HCT116 (cell line): ENCODE results near the gene SLC19A3. TPM values are rescaled to one million over a fixed set of nuclear protein-coding genes. Genes with fewer than 3 reads are reported as not detected.

ENCODE experiments used
- ATAC-seq: fragments of 200-7000 bp; cut with Tn5 transposase; 2 replicates; pipeline ENCODE4 v1.9.1; 2020; ENCODE audit warnings: mild to moderate bottlenecking, moderate library complexity
- BruUV-seq: library from RNA; stranded (reverse); fragments of 400-500 nt; replicated peaks from 2 replicates; lab custom pipeline; 2021; lab: Mats Ljungman, UMichigan
- CTCF ChIA-PET: fragments of 300-600 bp; sonication (Branson Sonifier 250); formaldehyde crosslinking; loops from one replicate; lab custom pipeline; 2021; ENCODE audit warnings: antibody characterized with exemption; lab: Charles Lee
- POLR2A ChIA-PET: fragments of 300-600, 350-600 bp; sonication (Branson Sonifier 250); formaldehyde crosslinking; loops from one replicate; lab custom pipeline; 2021; ENCODE audit warnings: antibody characterized with exemption; lab: Charles Lee
- RAD21 ChIA-PET, 2 experiments: fragments of 300-600 bp; sonication (Branson Sonifier 250); formaldehyde crosslinking; loops; one replicate each; lab custom pipeline; 2023; ENCODE audit warnings: low total read pairs in 2 of 2; ENCODE audit not compliant: uncharacterized antibody in 2 of 2, unreplicated experiment in 2 of 2, low non-redundant PET in 1 of 2; lab: Charles Lee
- DNase-seq: peaks from one replicate; pipeline ENCODE4 v3.0.0-alpha.2; 2010; ENCODE audit warnings: low read depth, low spot score
- H2AFZ ChIP-seq: fragments of 200-600 bp; shearing (Covaris generic), sonication (generic); 2 replicates; pipeline ENCODE4 v1.6.1; 2017; ENCODE audit warnings: low read depth, mixed run types, mixed read lengths, antibody characterized with exemption, low read length; ENCODE audit not compliant: poor library complexity, severe bottlenecking
- H3K27ac ChIP-seq: 2 replicates; pipeline ENCODE4 v1.5.1; 2012; ENCODE audit warnings: low read depth, low read length
- H3K27me3 ChIP-seq: fragments of 200-600 bp; sonication (generic); 2 replicates; pipeline ENCODE4 v1.6.1; 2016; ENCODE audit warnings: mixed run types, low read length, mixed read lengths; ENCODE audit not compliant: insufficient read depth
- H3K36me3 ChIP-seq, 2 experiments: fragments of 200-500 bp in 1 of 2; fragments of 200-600 bp in 1 of 2; sonication (Bioruptor generic) in 1 of 2; sonication (generic) in 1 of 2; 2 replicates each; pipeline versions ENCODE4 v1.5.1 to v1.6.1; 2014 to 2016; ENCODE audit warnings: low read length in 2 of 2, inconsistent platforms in 1 of 2, mixed read lengths in 1 of 2, mixed run types in 1 of 2; ENCODE audit not compliant: insufficient read depth in 2 of 2, control insufficient read depth in 1 of 2
- H3K4me1 ChIP-seq, 2 experiments: fragments of 200-600 bp in 1 of 2; sonication (generic) in 1 of 2; 2 replicates each; pipeline versions ENCODE4 v1.5.1 to v1.6.1; 2012 to 2017; ENCODE audit warnings: low read length in 2 of 2, inconsistent platforms in 1 of 2, mild to moderate bottlenecking in 1 of 2, mixed read lengths in 1 of 2, mixed run types in 1 of 2, moderate library complexity in 1 of 2; ENCODE audit not compliant: insufficient read depth in 2 of 2, control insufficient read depth in 1 of 2
- H3K4me2 ChIP-seq: fragments of 200-600 bp; sonication (generic); 2 replicates; pipeline ENCODE4 v1.6.1; 2017; ENCODE audit warnings: mixed run types, low read length, mixed read lengths
- H3K4me3 ChIP-seq, 2 experiments: fragments of 200-600 bp in 1 of 2; sonication (generic) in 1 of 2; replicated peaks in 1 of 2; 2 replicates each; pipeline ENCODE4 v1.5.1; 2011 to 2016; ENCODE audit warnings: low read length in 2 of 2, control low read depth in 1 of 2, low read depth in 1 of 2, mild to moderate bottlenecking in 1 of 2, mixed read lengths in 1 of 2, mixed run types in 1 of 2
- H3K79me2 ChIP-seq: fragments of 200-600 bp; sonication (generic); 2 replicates; pipeline ENCODE4 v1.6.1; 2017; ENCODE audit warnings: mild to moderate bottlenecking, mixed run types, low read length, moderate library complexity, mixed read lengths; ENCODE audit not compliant: insufficient read depth
- H3K9ac ChIP-seq: fragments of 200-600 bp; sonication (generic); 2 replicates; pipeline ENCODE4 v1.6.1; 2016; ENCODE audit warnings: low read length, mixed read lengths
- H3K9me2 ChIP-seq: fragments of 200-600 bp; sonication (generic), shearing (Covaris generic); 2 replicates; pipeline ENCODE4 v1.6.1; 2017; ENCODE audit warnings: mixed run types, mild to moderate bottlenecking, moderate library complexity; ENCODE audit not compliant: insufficient read depth
- H3K9me3 ChIP-seq, 2 experiments: fragments of 200-500 bp in 1 of 2; fragments of 200-600 bp in 1 of 2; sonication (Bioruptor generic) in 1 of 2; sonication (generic) in 1 of 2; 2 replicates each; pipeline ENCODE4 v1.6.1; 2014 to 2017; ENCODE audit warnings: low read length in 2 of 2, mixed read lengths in 2 of 2, inconsistent platforms in 1 of 2, low read depth in 1 of 2, mild to moderate bottlenecking in 1 of 2, mixed run types in 1 of 2, moderate library complexity in 1 of 2; ENCODE audit not compliant: control insufficient read depth in 1 of 2, insufficient read depth in 1 of 2
- H4K20me1 ChIP-seq: fragments of 200-600 bp; sonication (generic), shearing (Covaris generic); 2 replicates; pipeline ENCODE4 v1.6.1; 2017; ENCODE audit warnings: mixed run types, mild to moderate bottlenecking, moderate library complexity; ENCODE audit not compliant: insufficient read depth
- POLR2AphosphoS5 ChIP-seq: IDR thresholded peaks from 2 replicates; pipeline ENCODE4 v1.6.1; 2011; ENCODE audit warnings: mild to moderate bottlenecking, low read depth, low read length, moderate library complexity
- RAD21 ChIP-seq: IDR thresholded peaks from 2 replicates; pipeline ENCODE4 v1.6.1; 2012; ENCODE audit warnings: low read depth, mild to moderate bottlenecking
- SP1 ChIP-seq: IDR thresholded peaks from 2 replicates; pipeline ENCODE4 v1.6.1; 2012; ENCODE audit warnings: low read depth
- TCF7L2 ChIP-seq: IDR thresholded peaks from 2 replicates; pipeline ENCODE4 v1.7.0; 2011; ENCODE audit warnings: borderline replicate concordance, inconsistent platforms; ENCODE audit not compliant: insufficient read depth, insufficient read length; ENCODE audit errors: extremely low read depth
- ZFX ChIP-seq: fragments of 450-650 bp; IDR thresholded peaks from 2 replicates; pipeline ENCODE4 v1.6.1; 2017
- intact Hi-C: fragments of 100-400 bp; cut with micrococcal nuclease; formaldehyde crosslinking; loops from 2 replicates; pipeline ENCODE4 v1.10.0; 2022
- total RNA-seq: library from RNA; stranded (reverse); gene quantifications from one replicate; pipeline ENCODE4 v1.2.1, GENCODE V29; 2021; ENCODE audit not compliant: unreplicated experiment
- TF ChIP-seq, protein P1 (sequence below): IDR thresholded peaks from 2 replicates; pipeline ENCODE4 v1.6.1; 2011; ENCODE audit warnings: mild to moderate bottlenecking, low read length, moderate library complexity; ENCODE audit not compliant: insufficient replicate concordance; ENCODE audit errors: extremely low read depth
- TF ChIP-seq, protein P2 (sequence below), 3 experiments: fragments of 200-600 bp in 1 of 3; sonication (generic) in 1 of 3; IDR thresholded peaks in 2 of 3; conservative IDR thresholded peaks in 1 of 3; 2 replicates each; pipeline ENCODE4 v1.5.1; 2012 to 2017; ENCODE audit warnings: low read depth in 2 of 3, low read length in 2 of 3, antibody characterized with exemption in 1 of 3, borderline replicate concordance in 1 of 3, control low read depth in 1 of 3, mild to moderate bottlenecking in 1 of 3, mixed read lengths in 1 of 3, mixed run types in 1 of 3, moderate library complexity in 1 of 3; ENCODE audit not compliant: insufficient read depth in 1 of 3

Gene SLC19A3
- total RNA-seq, 1 experiment from 2014 or later: not detected

DNA sequence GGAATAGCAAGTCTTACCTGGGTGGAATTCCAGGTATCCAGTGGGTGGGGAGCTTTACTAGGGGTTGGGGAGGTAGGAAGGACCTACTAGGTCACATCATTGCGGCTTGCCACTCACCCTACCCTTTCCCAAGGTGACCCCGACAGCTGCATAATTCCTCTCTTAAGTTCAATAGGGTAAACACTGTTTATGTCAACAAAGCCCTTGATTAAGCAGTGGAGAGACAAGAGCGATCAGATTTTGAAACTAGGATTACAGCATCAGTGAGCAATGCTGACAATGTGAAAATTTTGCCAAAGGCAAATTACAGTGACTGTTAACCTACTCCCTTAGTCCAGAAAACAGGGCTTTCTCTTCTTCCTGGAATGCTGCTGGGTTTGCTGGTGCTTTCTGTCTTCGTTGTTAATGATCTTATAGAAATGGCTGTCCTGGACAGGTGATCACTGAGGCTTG, 14.5 kb downstream of the SLC19A3 start:
- ChIA-PET CTCF (no interaction called here), POLR2A (no interaction called here), RAD21 (no interaction called here)
- Histone ChIP-seq H2AFZ (no peak overlapping the region), H3K4me3 (no peak overlapping the region), H3K4me1 (no peaks in the 10 kb centered on the region), H3K9ac (no peak overlapping the region), H3K27ac (no peak overlapping the region), H3K79me2 (no peaks in the 10 kb centered on the region), H3K9me2 (no peaks in the 10 kb centered on the region), H3K36me3 (no peaks in the 10 kb centered on the region), H3K4me2 (no peak overlapping the region), H4K20me1 (no peaks in the 10 kb centered on the region), H3K9me3 (no peaks in the 10 kb centered on the region), H3K27me3 (no peaks in the 10 kb centered on the region)
- no peak for DNase-seq
- intact Hi-C loops: no loop called here
- BruUV-seq: no TSS peak
- no peak for ATAC-seq
- TF ChIP-seq, protein P1, sequence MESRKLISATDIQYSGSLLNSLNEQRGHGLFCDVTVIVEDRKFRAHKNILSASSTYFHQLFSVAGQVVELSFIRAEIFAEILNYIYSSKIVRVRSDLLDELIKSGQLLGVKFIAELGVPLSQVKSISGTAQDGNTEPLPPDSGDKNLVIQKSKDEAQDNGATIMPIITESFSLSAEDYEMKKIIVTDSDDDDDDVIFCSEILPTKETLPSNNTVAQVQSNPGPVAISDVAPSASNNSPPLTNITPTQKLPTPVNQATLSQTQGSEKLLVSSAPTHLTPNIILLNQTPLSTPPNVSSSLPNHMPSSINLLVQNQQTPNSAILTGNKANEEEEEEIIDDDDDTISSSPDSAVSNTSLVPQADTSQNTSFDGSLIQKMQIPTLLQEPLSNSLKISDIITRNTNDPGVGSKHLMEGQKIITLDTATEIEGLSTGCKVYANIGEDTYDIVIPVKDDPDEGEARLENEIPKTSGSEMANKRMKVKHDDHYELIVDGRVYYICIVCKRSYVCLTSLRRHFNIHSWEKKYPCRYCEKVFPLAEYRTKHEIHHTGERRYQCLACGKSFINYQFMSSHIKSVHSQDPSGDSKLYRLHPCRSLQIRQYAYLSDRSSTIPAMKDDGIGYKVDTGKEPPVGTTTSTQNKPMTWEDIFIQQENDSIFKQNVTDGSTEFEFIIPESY: no peak
- TF ChIP-seq, protein P2, sequence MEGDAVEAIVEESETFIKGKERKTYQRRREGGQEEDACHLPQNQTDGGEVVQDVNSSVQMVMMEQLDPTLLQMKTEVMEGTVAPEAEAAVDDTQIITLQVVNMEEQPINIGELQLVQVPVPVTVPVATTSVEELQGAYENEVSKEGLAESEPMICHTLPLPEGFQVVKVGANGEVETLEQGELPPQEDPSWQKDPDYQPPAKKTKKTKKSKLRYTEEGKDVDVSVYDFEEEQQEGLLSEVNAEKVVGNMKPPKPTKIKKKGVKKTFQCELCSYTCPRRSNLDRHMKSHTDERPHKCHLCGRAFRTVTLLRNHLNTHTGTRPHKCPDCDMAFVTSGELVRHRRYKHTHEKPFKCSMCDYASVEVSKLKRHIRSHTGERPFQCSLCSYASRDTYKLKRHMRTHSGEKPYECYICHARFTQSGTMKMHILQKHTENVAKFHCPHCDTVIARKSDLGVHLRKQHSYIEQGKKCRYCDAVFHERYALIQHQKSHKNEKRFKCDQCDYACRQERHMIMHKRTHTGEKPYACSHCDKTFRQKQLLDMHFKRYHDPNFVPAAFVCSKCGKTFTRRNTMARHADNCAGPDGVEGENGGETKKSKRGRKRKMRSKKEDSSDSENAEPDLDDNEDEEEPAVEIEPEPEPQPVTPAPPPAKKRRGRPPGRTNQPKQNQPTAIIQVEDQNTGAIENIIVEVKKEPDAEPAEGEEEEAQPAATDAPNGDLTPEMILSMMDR (IDR thresholded peaks at IDR 0.05 in 2 of 3, conservative IDR thresholded peaks at IDR 0.05 in 1 of 3; ENCODE audit: borderline replicate concordance in 1 of 3, insufficient read depth in 1 of 3, low read depth in 2 of 3, low read length in 2 of 3): no peak
- TF ChIP-seq SP1 (no peak), POLR2AphosphoS5 (no peak), TCF7L2 (no peak), RAD21 (no peak), ZFX (no peak)
- TF ChIP-seq, all 23 proteins: peak for 0
